ENCODE data around the gene ERLIN1.

DNA sequence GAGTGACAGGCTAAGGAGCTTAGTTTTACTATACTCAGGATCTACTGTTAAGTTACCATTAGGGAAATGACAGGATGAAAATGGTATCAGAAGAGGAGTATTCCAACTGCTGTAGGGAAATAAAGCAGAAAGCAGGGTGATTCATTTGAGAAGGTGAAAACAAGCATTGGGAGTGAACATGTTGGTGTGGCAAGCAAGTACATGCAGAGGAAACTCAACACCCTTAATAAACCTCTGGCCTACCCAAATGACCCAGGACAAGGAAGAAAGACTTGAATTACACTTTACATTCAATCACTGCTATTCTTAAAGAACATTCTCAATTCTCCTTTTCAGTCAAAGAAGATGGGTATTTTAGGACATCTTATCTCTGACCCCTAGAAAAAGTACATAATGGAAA, 28.7 kb downstream of the ERLIN1 start:
- TF ChIP-seq, protein P1, sequence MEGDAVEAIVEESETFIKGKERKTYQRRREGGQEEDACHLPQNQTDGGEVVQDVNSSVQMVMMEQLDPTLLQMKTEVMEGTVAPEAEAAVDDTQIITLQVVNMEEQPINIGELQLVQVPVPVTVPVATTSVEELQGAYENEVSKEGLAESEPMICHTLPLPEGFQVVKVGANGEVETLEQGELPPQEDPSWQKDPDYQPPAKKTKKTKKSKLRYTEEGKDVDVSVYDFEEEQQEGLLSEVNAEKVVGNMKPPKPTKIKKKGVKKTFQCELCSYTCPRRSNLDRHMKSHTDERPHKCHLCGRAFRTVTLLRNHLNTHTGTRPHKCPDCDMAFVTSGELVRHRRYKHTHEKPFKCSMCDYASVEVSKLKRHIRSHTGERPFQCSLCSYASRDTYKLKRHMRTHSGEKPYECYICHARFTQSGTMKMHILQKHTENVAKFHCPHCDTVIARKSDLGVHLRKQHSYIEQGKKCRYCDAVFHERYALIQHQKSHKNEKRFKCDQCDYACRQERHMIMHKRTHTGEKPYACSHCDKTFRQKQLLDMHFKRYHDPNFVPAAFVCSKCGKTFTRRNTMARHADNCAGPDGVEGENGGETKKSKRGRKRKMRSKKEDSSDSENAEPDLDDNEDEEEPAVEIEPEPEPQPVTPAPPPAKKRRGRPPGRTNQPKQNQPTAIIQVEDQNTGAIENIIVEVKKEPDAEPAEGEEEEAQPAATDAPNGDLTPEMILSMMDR (IDR thresholded peaks at IDR 0.05; ENCODE audit: low read depth, low read length, poor library complexity, severe bottlenecking) = no peak
- TF ChIP-seq EZH2phosphoT487 (IDR thresholded peaks at IDR 0.05; ENCODE audit: borderline replicate concordance, low read length) = no peak
